Spleen (tissue), 11 donors: ENCODE measurements around the gene GAD1. TPM values are rescaled to one million over a fixed set of nuclear protein-coding genes. Genes with fewer than 3 reads are reported as not detected.

Source experiments
- DNase-seq: peaks from one replicate; pipeline ENCODE4 v3.0.0-alpha.2; 2020
- H3K27ac ChIP-seq, 8 donors: fragments of 200-600 bp; sonication (generic) in 7 of 8; 1 replicate in 4 of 8; 2 replicates in 4 of 8; pipeline versions ENCODE4 v1.5.0 to v1.8.0; 2016 to 2021; ENCODE audit warnings: inconsistent platforms in 4 of 8, mild to moderate bottlenecking in 4 of 8, moderate library complexity in 1 of 8
- H3K27me3 ChIP-seq, 7 donors: fragments of 200-600 bp; sonication (generic) in 6 of 7; replicated peaks in 1 of 7; 1 replicate in 4 of 7; 2 replicates in 3 of 7; pipeline versions ENCODE4 v1.5.0 to v1.8.0; 2016 to 2021; ENCODE audit warnings: inconsistent platforms in 3 of 7, mild to moderate bottlenecking in 1 of 7
- H3K36me3 ChIP-seq, 6 donors: fragments of 200-600 bp; sonication (generic) in 5 of 6; 1 replicate in 4 of 6; 2 replicates in 2 of 6; pipeline versions ENCODE4 v1.5.0 to v1.8.0; 2016 to 2021; ENCODE audit warnings: inconsistent platforms in 2 of 6
- H3K4me1 ChIP-seq, 6 donors: fragments of 200-600 bp; sonication (generic) in 5 of 6; 1 replicate in 3 of 6; 2 replicates in 3 of 6; pipeline versions ENCODE4 v1.5.0 to v1.8.0; 2016 to 2021; ENCODE audit warnings: inconsistent platforms in 3 of 6
- H3K4me3 ChIP-seq, 8 donors: fragments of 200-600 bp; sonication (generic) in 7 of 8; 1 replicate in 4 of 8; 2 replicates in 4 of 8; pipeline versions ENCODE4 v1.5.0 to v1.8.0; 2016 to 2021; ENCODE audit warnings: inconsistent platforms in 4 of 8, mild to moderate bottlenecking in 4 of 8, moderate library complexity in 2 of 8
- H3K9me3 ChIP-seq, 8 donors: fragments of 200-600 bp; sonication (generic) in 7 of 8; 1 replicate in 4 of 8; 2 replicates in 4 of 8; pipeline versions ENCODE4 v1.5.0 to v1.8.0; 2016 to 2021; ENCODE audit warnings: inconsistent platforms in 4 of 8
- CTCF ChIP-seq, 11 experiments: fragments of 200-600 bp in 7 of 11; fragments of 450-650 bp in 4 of 11; sonication (generic) in 4 of 11; IDR thresholded peaks in 8 of 11; conservative IDR thresholded peaks in 3 of 11; 1 replicate in 7 of 11; 2 replicates in 4 of 11; pipeline versions ENCODE4 v1.4.0 to v1.8.0; 2016 to 2021; ENCODE audit warnings: antibody characterized with exemption in 11 of 11, inconsistent platforms in 4 of 11, mild to moderate bottlenecking in 1 of 11
- POLR2A ChIP-seq, 3 donors: fragments of 450-650 bp; IDR thresholded peaks; one replicate each; pipeline ENCODE4 v1.5.1; 2017; ENCODE audit warnings: antibody characterized with exemption in 3 of 3, mild to moderate bottlenecking in 1 of 3
- POLR2AphosphoS5 ChIP-seq, 3 donors: sonication (generic); formaldehyde crosslinking; IDR thresholded peaks; one replicate each; pipeline ENCODE4 v1.5.1; 2017; ENCODE audit warnings: antibody characterized with exemption in 3 of 3
- WGBS, 5 donors: extraction: QIAGEN DNeasy Blood & Tissue Kit in 3 of 5; methylation state at CpG; one replicate each; pipeline versions ENCODE4 v1.1.5 to v1.1.7; 2013 to 2018; 5-methylcytosine and 5-hydroxymethylcytosine counted together
- intact Hi-C: fragments of 100-400 bp; cut with DNase I; formaldehyde crosslinking; loops from one replicate; pipeline ENCODE4 v1.15.0; 2023; ENCODE audit warnings: low total_unique reads
- polyA plus RNA-seq, 3 donors: library from polyadenylated mRNA; stranded (reverse); fragments of 200-250 nt; gene quantifications; one replicate each; pipeline ENCODE4 v1.2.1, GENCODE V29; 2013
- total RNA-seq, 7 donors: library from RNA; depleted of rRNA in 3 of 7; stranded (reverse); fragments of >200 nt in 3 of 7; fragmentation: NEBNext Ultra II Directional in 4 of 7; extraction: Animal tissue kit (Norgen Biotek cat#: 25700) in 4 of 7; gene quantifications; one replicate each; pipeline versions ENCODE4 v1.1.0 to v1.2.1, GENCODE V29; 2016 to 2021
- donor health status: healthy with polysubstance abuse.
- donor health status: DM: no; HTN: no; CAD: no; lungs with moderate emphysema.
- donor health status: DM: no; HTN: no; CAD: no.
- donor health status: Bipolar disorder and iron deficiency.
- donor health status: healthy.
- donor health status: DM: no; HTN: no; CAD: no.
- donor health status: DM: yes; HTN: yes; CAD: no.

The GAD1 gene
- total and polyA plus RNA-seq, 10 donors, result 0.08 to 1.4 (median 0.16) TPM; not detected in 3

- peaks cover 38 to 72% (median 56%) of the 10 kb centered on the region in 6 donors for H3K4me1 ChIP-seq
- no peaks in the 10 kb centered on the region for H3K36me3 ChIP-seq
- peaks cover 27 to 95% (median 75%) of the 10 kb centered on the region in 7 donors for H3K27me3 ChIP-seq
- intact Hi-C loops, result loop anchor here (10.0 kb wide), 3 partner anchors 411 to 581 kb away; no protein-coding TSS in a partner anchor
- H3K9me3 ChIP-seq, result no peaks in the 10 kb centered on the region
- H3K27ac ChIP-seq, result no peak overlapping the region
- H3K4me3 ChIP-seq, result peak overlapping the region in 7 of 8 donors; percentile 30 to 72 (median 45)
- DNase-seq, result no peak
- 5 to 12% (median 6%) methylated on average over 19 of the region's 19 CpGs for WGBS, 5 donors
- TF ChIP-seq POLR2A (IDR thresholded peaks at IDR 0.05), result no peak
- TF ChIP-seq POLR2AphosphoS5 (IDR thresholded peaks at IDR 0.05), result no peak
- TF ChIP-seq CTCF (IDR thresholded peaks at IDR 0.05 in 8 of 11, conservative IDR thresholded peaks at IDR 0.05 in 3 of 11), result no peak
These were observed 1.4 kb upstream of the GAD1 start for GRCh38 chr2:170815311-170815710.

GRCh38 chr2:170815746-170816503, 762 bp upstream of the GAD1 start:
- peak overlapping the region; percentile 16 to 72 (median 44) for H3K4me3 ChIP-seq
- H3K36me3 ChIP-seq, result no peaks in the 10 kb centered on the region
- TF ChIP-seq POLR2AphosphoS5 (IDR thresholded peaks at IDR 0.05), result peak in 1 of 3 donors; percentile 18
- no peak for TF ChIP-seq POLR2A (IDR thresholded peaks at IDR 0.05)
- TF ChIP-seq CTCF (IDR thresholded peaks at IDR 0.05 in 8 of 11, conservative IDR thresholded peaks at IDR 0.05 in 3 of 11), result peak; percentile 39 to 75 (median 66)
- no peak overlapping the region for H3K27ac ChIP-seq
- H3K9me3 ChIP-seq, result no peaks in the 10 kb centered on the region
- WGBS, 5 donors, result 1 to 3% (median 2%) methylated on average over 52 of the region's 52 CpGs
- H3K27me3 ChIP-seq, result peaks cover 27 to 97% (median 81%) of the 10 kb centered on the region in 7 donors
- intact Hi-C loops, result loop anchor here (10.0 kb wide), 3 partner anchors 411 to 581 kb away; no protein-coding TSS in a partner anchor
- peaks cover 45 to 78% (median 62%) of the 10 kb centered on the region in 6 donors for H3K4me1 ChIP-seq
- DNase-seq, result peak; percentile 81

GRCh38 chr2:170817093-170818035, 677 bp downstream of the GAD1 start:
- Histone ChIP-seq H3K4me1 (peaks cover 58 to 93% (median 77%) of the 10 kb centered on the region in 6 donors), H3K27me3 (peaks cover 33 to 100% (median 96%) of the 10 kb centered on the region in 7 donors), H3K4me3 (peak overlapping the region; percentile 16 to 72 (median 44)), H3K36me3 (no peaks in the 10 kb centered on the region), H3K9me3 (no peaks in the 10 kb centered on the region), H3K27ac (no peak overlapping the region)
- peak; percentile 71 for DNase-seq
- 1 to 2% (median 1%) methylated on average over 42 to 68 of the region's 69 CpGs for WGBS, 5 donors
- TF ChIP-seq CTCF (IDR thresholded peaks at IDR 0.05 in 8 of 11, conservative IDR thresholded peaks at IDR 0.05 in 3 of 11), result no peak
- no peak for TF ChIP-seq POLR2A (IDR thresholded peaks at IDR 0.05)
- no peak for TF ChIP-seq POLR2AphosphoS5 (IDR thresholded peaks at IDR 0.05)
- intact Hi-C loops, result loop anchor here (10.0 kb wide), 3 partner anchors 413 to 583 kb away; no protein-coding TSS in a partner anchor
